Stomach smooth muscle (tissue), 2 donors: ENCODE measurements around the gene RYK.
"Not testable (repeated sequence)": the region's sequence is repeated elsewhere in the genome, so short reads cannot be mapped to it uniquely, and the experiment has no call there.

Experiments used
- H3K27ac ChIP-seq: one replicate; pipeline ENCODE4 v1.7.0; 2013; ENCODE audit warnings: mild to moderate bottlenecking, low read length, inconsistent platforms
- H3K27me3 ChIP-seq, 2 donors: one replicate each; pipeline ENCODE4 v1.7.0; 2013; ENCODE audit warnings: low read length in 2 of 2; ENCODE audit not compliant: insufficient read depth in 2 of 2, control insufficient read depth in 1 of 2
- H3K36me3 ChIP-seq, 2 donors: one replicate each; pipeline ENCODE4 v1.7.0; 2013; ENCODE audit warnings: low read length in 2 of 2; ENCODE audit not compliant: control insufficient read depth in 2 of 2, insufficient read depth in 2 of 2
- H3K4me1 ChIP-seq: one replicate; pipeline ENCODE4 v1.7.0; 2013; ENCODE audit warnings: low read length; ENCODE audit not compliant: control insufficient read depth, insufficient read depth
- H3K4me3 ChIP-seq, 2 donors: one replicate each; pipeline ENCODE4 v1.7.0; 2013; ENCODE audit warnings: low read length in 2 of 2
- H3K9ac ChIP-seq, 2 donors: one replicate each; pipeline ENCODE4 v1.7.0; 2013; ENCODE audit warnings: low read length in 2 of 2, mild to moderate bottlenecking in 1 of 2
- H3K9me3 ChIP-seq, 2 donors: one replicate each; pipeline ENCODE4 v1.7.0; 2013; ENCODE audit warnings: low read length in 2 of 2; ENCODE audit not compliant: control insufficient read depth in 2 of 2
- donor health status: healthy.
- donor health status: Pancreatic carcinoma.

RYK gene

GRCh38 chr3:134216191-134216764 lies 34.4 kb downstream of the RYK start:
- no peaks in the 10 kb centered on the region for H3K27me3 ChIP-seq
- no peaks in the 10 kb centered on the region for H3K9me3 ChIP-seq
- peaks cover 0 to under 1% of the 10 kb centered on the region in 2 donors for H3K36me3 ChIP-seq
- H3K4me1 ChIP-seq: no peaks in the 10 kb centered on the region
- H3K9ac ChIP-seq: no peak overlapping the region
- no peak overlapping the region for H3K4me3 ChIP-seq
- no peak overlapping the region for H3K27ac ChIP-seq

GRCh38 chr3:134214239-134214638 lies 36.4 kb downstream of the RYK start:
- Histone ChIP-seq H3K9me3 (no peaks in the 10 kb centered on the region), H3K4me1 (no peaks in the 10 kb centered on the region), H3K4me3 (no peak overlapping the region), H3K36me3 (peaks cover 7 to 11% of the 10 kb centered on the region in 2 donors), H3K9ac (no peak overlapping the region), H3K27ac (no peak overlapping the region), H3K27me3 (no peaks in the 10 kb centered on the region)

GRCh38 chr3:134212967-134213665 lies 37.5 kb downstream of the RYK start:
- Histone ChIP-seq H3K27me3 (no peaks in the 10 kb centered on the region), H3K36me3 (peaks cover 7 to 13% of the 10 kb centered on the region in 2 donors), H3K4me1 (no peaks in the 10 kb centered on the region), H3K4me3 (no peak overlapping the region), H3K9ac (no peak overlapping the region), H3K27ac (no peak overlapping the region), H3K9me3 (no peaks in the 10 kb centered on the region)

GRCh38 chr3:134211797-134212196 lies 38.9 kb downstream of the RYK start:
- no peak overlapping the region for H3K4me3 ChIP-seq
- H3K4me1 ChIP-seq: no peaks in the 10 kb centered on the region
- H3K9me3 ChIP-seq: no peaks in the 10 kb centered on the region
- peaks cover 7 to 13% of the 10 kb centered on the region in 2 donors for H3K36me3 ChIP-seq
- no peaks in the 10 kb centered on the region for H3K27me3 ChIP-seq
- no peak overlapping the region for H3K27ac ChIP-seq
- H3K9ac ChIP-seq: no peak overlapping the region

- H3K9me3 ChIP-seq: no peaks in the 10 kb centered on the region
- peaks cover 14 to 22% of the 10 kb centered on the region in 2 donors for H3K36me3 ChIP-seq
- no peaks in the 10 kb centered on the region for H3K27me3 ChIP-seq
- H3K4me3 ChIP-seq: no peak overlapping the region
- H3K4me1 ChIP-seq: no peaks in the 10 kb centered on the region
- no peak overlapping the region for H3K27ac ChIP-seq
- no peak overlapping the region for H3K9ac ChIP-seq
These were observed 45.2 kb downstream of the RYK start for GRCh38 chr3:134205451-134205850.

- no peaks in the 10 kb centered on the region for H3K4me1 ChIP-seq
- H3K27ac ChIP-seq: no peak overlapping the region
- no peak overlapping the region for H3K9ac ChIP-seq
- no peaks in the 10 kb centered on the region for H3K27me3 ChIP-seq
- peaks cover 20 to 32% of the 10 kb centered on the region in 2 donors for H3K36me3 ChIP-seq
- no peak overlapping the region for H3K4me3 ChIP-seq
- H3K9me3 ChIP-seq: no peaks in the 10 kb centered on the region
These were observed 49.2 kb downstream of the RYK start for GRCh38 chr3:134201201-134202130.

- H3K27ac ChIP-seq, H3K9me3 ChIP-seq, H3K9ac ChIP-seq, H3K4me1 ChIP-seq, H3K4me3 ChIP-seq, H3K27me3 ChIP-seq: not testable (repeated sequence)
- peaks cover 20 to 35% of the 10 kb centered on the region in 2 donors for H3K36me3 ChIP-seq
These were observed 50.8 kb downstream of the RYK start for GRCh38 chr3:134199880-134200279.

GRCh38 chr3:134199240-134199639 lies 51.4 kb downstream of the RYK start:
- H3K27me3 ChIP-seq: no peaks in the 10 kb centered on the region
- H3K9ac ChIP-seq: no peak overlapping the region
- no peaks in the 10 kb centered on the region for H3K9me3 ChIP-seq
- H3K4me1 ChIP-seq: no peaks in the 10 kb centered on the region
- H3K27ac ChIP-seq: no peak overlapping the region
- peaks cover 20 to 33% of the 10 kb centered on the region in 2 donors for H3K36me3 ChIP-seq
- H3K4me3 ChIP-seq: no peak overlapping the region

- Histone ChIP-seq H3K4me1 (no peaks in the 10 kb centered on the region), H3K36me3 (peaks cover 20 to 36% of the 10 kb centered on the region in 2 donors), H3K27ac (no peak overlapping the region), H3K4me3 (no peak overlapping the region), H3K9ac (no peak overlapping the region), H3K27me3 (no peaks in the 10 kb centered on the region), H3K9me3 (no peaks in the 10 kb centered on the region)
These were observed 52.2 kb downstream of the RYK start for GRCh38 chr3:134198414-134198813.

GRCh38 chr3:134197681-134198261 lies 52.9 kb downstream of the RYK start:
- no peaks in the 10 kb centered on the region for H3K27me3 ChIP-seq
- no peak overlapping the region for H3K27ac ChIP-seq
- H3K4me1 ChIP-seq: no peaks in the 10 kb centered on the region
- H3K9me3 ChIP-seq: no peaks in the 10 kb centered on the region
- no peak overlapping the region for H3K9ac ChIP-seq
- no peak overlapping the region for H3K4me3 ChIP-seq
- H3K36me3 ChIP-seq: peaks cover 18 to 36% of the 10 kb centered on the region in 2 donors
